GM12874 (cell line): Measurements from ENCODE around the gene NDUFA8.

Source experiments
- CTCF ChIP-seq: IDR thresholded peaks from 2 replicates; pipeline ENCODE4 v1.5.1; 2011; ENCODE audit warnings: low read depth, mild to moderate bottlenecking, control low read depth, low read length, moderate library complexity; ENCODE audit not compliant: insufficient read depth

Gene NDUFA8

GRCh38 chr9:122112238-122112637, 47.3 kb downstream of the NDUFA8 start:
- TF ChIP-seq CTCF = no peak

GRCh38 chr9:122111413-122112085, 48.0 kb downstream of the NDUFA8 start:
- no peak for TF ChIP-seq CTCF

GRCh38 chr9:122110100-122110833, 49.3 kb downstream of the NDUFA8 start:
- TF ChIP-seq CTCF = no peak

- TF ChIP-seq CTCF = no peak
These were observed 50.4 kb downstream of the NDUFA8 start for GRCh38 chr9:122109035-122109813.

GRCh38 chr9:122107291-122107805, 52.2 kb downstream of the NDUFA8 start:
- no peak for TF ChIP-seq CTCF

- TF ChIP-seq CTCF = no peak
These were observed 53.0 kb downstream of the NDUFA8 start for GRCh38 chr9:122106576-122106975.

- no peak for TF ChIP-seq CTCF
These were observed 55.6 kb downstream of the NDUFA8 start for GRCh38 chr9:122103985-122104384.
